ENCODE measurements around the gene GYPC.
"Not testable (repeated sequence)": the region's sequence is repeated elsewhere in the genome, so short reads cannot be mapped to it uniquely, and the experiment has no call there.

The GYPC gene

GRCh38 chr2:126637386-126637785 is 18.6 kb upstream of the GYPC start:
- Histone ChIP-seq H3K4me3 (ENCODE audit: low read depth, low read length) (no peak overlapping the region), H2AFZ (no peak overlapping the region), H3K36me3 (ENCODE audit: control insufficient read depth, insufficient read depth, low read length) (no peaks in the 10 kb centered on the region), H3K4me1 (no peaks in the 10 kb centered on the region), H3K9ac (no peak overlapping the region), H3K4me2 (ENCODE audit: low read length) (no peak overlapping the region), H3K27ac (no peak overlapping the region), H3K27me3 (ENCODE audit: control insufficient read depth, insufficient read depth, low read length) (no peaks in the 10 kb centered on the region), H3K9me3 (ENCODE audit: control insufficient read depth, low read length) (no peaks in the 10 kb centered on the region), H3K79me2 (no peaks in the 10 kb centered on the region)
- TF ChIP-seq CTCF (IDR thresholded peaks at IDR 0.05), result no peak

GRCh38 chr2:126638746-126639145 is 17.2 kb upstream of the GYPC start:
- H3K4me1 ChIP-seq, result no peaks in the 10 kb centered on the region
- no peak overlapping the region for H2AFZ ChIP-seq
- H3K9me3 ChIP-seq (ENCODE audit: control insufficient read depth, low read length), result no peaks in the 10 kb centered on the region
- no peak overlapping the region for H3K9ac ChIP-seq
- H3K36me3 ChIP-seq (ENCODE audit: control insufficient read depth, insufficient read depth, low read length), result no peaks in the 10 kb centered on the region
- no peak overlapping the region for H3K4me3 ChIP-seq (ENCODE audit: low read depth, low read length)
- H3K4me2 ChIP-seq (ENCODE audit: low read length), result no peak overlapping the region
- no peak overlapping the region for H3K27ac ChIP-seq
- no peaks in the 10 kb centered on the region for H3K79me2 ChIP-seq
- no peaks in the 10 kb centered on the region for H3K27me3 ChIP-seq (ENCODE audit: control insufficient read depth, insufficient read depth, low read length)
- no peak for TF ChIP-seq CTCF (IDR thresholded peaks at IDR 0.05)

- TF ChIP-seq CTCF (IDR thresholded peaks at IDR 0.05), result no peak
- Histone ChIP-seq H3K27ac (no peak overlapping the region), H2AFZ (no peak overlapping the region), H3K9ac (no peak overlapping the region), H3K4me2 (ENCODE audit: low read length) (no peak overlapping the region), H3K9me3 (ENCODE audit: control insufficient read depth, low read length) (no peaks in the 10 kb centered on the region), H3K4me1 (no peaks in the 10 kb centered on the region), H3K36me3 (ENCODE audit: control insufficient read depth, insufficient read depth, low read length) (no peaks in the 10 kb centered on the region), H3K4me3 (ENCODE audit: low read depth, low read length) (no peak overlapping the region), H3K27me3 (ENCODE audit: control insufficient read depth, insufficient read depth, low read length) (no peaks in the 10 kb centered on the region), H3K79me2 (no peaks in the 10 kb centered on the region)
These were observed 16.7 kb upstream of the GYPC start for GRCh38 chr2:126639276-126639675.

DNA sequence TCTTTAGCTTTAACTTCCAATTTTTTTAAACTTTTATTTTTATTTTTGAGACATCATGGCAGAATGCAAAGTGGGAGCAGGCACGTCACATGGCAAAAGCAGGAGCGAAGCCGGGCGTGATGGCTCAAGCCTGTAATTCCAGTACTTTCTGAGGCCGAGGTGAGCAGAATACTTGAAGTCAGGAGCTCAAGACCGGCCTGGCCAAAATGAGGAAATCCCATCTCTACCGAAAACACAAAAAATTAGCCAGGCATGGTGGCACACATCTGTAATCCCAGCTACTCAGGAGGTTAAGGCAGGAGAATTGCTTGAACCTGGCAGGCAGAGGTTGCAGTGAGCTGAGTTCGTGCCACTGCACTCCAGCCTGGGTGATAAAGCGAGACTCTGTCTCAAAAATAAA is 14.7 kb upstream of the GYPC start:
- not testable (repeated sequence) for H3K4me2 ChIP-seq (ENCODE audit: low read length); H2AFZ ChIP-seq; H3K9me3 ChIP-seq (ENCODE audit: control insufficient read depth, low read length); H3K4me1 ChIP-seq; H3K9ac ChIP-seq; H3K27ac ChIP-seq; H3K4me3 ChIP-seq (ENCODE audit: low read depth, low read length); H3K27me3 ChIP-seq (ENCODE audit: control insufficient read depth, insufficient read depth, low read length); H3K79me2 ChIP-seq; H3K36me3 ChIP-seq (ENCODE audit: control insufficient read depth, insufficient read depth, low read length)

DNA sequence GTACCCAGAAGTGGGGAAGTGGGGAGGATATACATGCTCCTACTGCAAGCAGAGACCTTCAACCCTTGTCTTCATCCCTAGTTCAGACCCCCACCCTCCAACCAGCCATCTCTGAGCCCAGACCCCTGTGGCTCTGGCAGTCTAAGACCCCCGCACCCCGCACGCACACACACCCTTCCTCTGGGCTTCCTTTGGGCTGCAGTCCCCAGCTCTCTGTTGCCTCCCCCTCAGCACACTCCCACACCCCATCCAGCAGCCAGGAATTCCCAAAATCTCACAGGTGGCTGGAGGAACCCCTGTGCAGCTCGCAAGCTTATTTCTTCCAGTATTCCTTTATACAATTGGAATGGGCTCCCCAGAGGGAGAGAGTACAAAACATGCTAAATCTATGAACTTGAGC is 13.9 kb upstream of the GYPC start:
- Histone ChIP-seq H3K27me3 (ENCODE audit: control insufficient read depth, insufficient read depth, low read length) (no peaks in the 10 kb centered on the region), H3K9ac (no peak overlapping the region), H3K9me3 (ENCODE audit: control insufficient read depth, low read length) (no peaks in the 10 kb centered on the region), H3K4me2 (ENCODE audit: low read length) (no peak overlapping the region), H3K27ac (no peak overlapping the region), H3K36me3 (ENCODE audit: control insufficient read depth, insufficient read depth, low read length) (no peaks in the 10 kb centered on the region), H2AFZ (no peak overlapping the region), H3K4me3 (ENCODE audit: low read depth, low read length) (no peak overlapping the region), H3K79me2 (no peaks in the 10 kb centered on the region), H3K4me1 (no peaks in the 10 kb centered on the region)
- TF ChIP-seq CTCF (IDR thresholded peaks at IDR 0.05), result no peak

All from parathyroid adenoma (tissue), 2 donors.